Measurements from ENCODE around the gene LDLRAD4. TPM values are rescaled to one million over a fixed set of nuclear protein-coding genes. Genes with fewer than 3 reads are reported as not detected.

Gene LDLRAD4
- polyA plus RNA-seq, 1 of the 3 experiments (the other 2 are of a cell fraction) = 0.16 TPM

- H3K9ac ChIP-seq = no peak overlapping the region
- no peak overlapping the region for H3K4me2 ChIP-seq
- POLR2A ChIA-PET = no interaction called here
- H2AFZ ChIP-seq (ENCODE audit: low read depth) = no peak overlapping the region
- H3K79me2 ChIP-seq (ENCODE audit: insufficient read depth) = no peaks in the 10 kb centered on the region
- H3K27me3 ChIP-seq (ENCODE audit: insufficient read depth) = no peaks in the 10 kb centered on the region
- no peaks in the 10 kb centered on the region for H3K9me3 ChIP-seq
- TF ChIP-seq PBX3 (IDR thresholded peaks at IDR 0.05) (no peak), REST (IDR thresholded peaks at IDR 0.05; ENCODE audit: low read depth, low read length) (no peak), TCF12 (IDR thresholded peaks at IDR 0.05) (no peak), TEAD4 (IDR thresholded peaks at IDR 0.05; ENCODE audit: borderline replicate concordance, insufficient read depth) (no peak), MXI1 (IDR thresholded peaks at IDR 0.05; ENCODE audit: low read depth, low read length) (no peak), CHD2 (IDR thresholded peaks at IDR 0.05; ENCODE audit: low read length, partially characterized antibody) (no peak), IRF3 (IDR thresholded peaks at IDR 0.05; ENCODE audit: low read depth, low read length) (no peak), MAX (IDR thresholded peaks at IDR 0.05; ENCODE audit: low read depth) (no peak), SIN3A (IDR thresholded peaks at IDR 0.05; ENCODE audit: borderline replicate concordance, low read depth, low read length) (no peak), RFX5 (IDR thresholded peaks at IDR 0.05; ENCODE audit: low read length) (no peak), MEF2A (IDR thresholded peaks at IDR 0.05; ENCODE audit: borderline replicate concordance, low read depth) (no peak), JUND (IDR thresholded peaks at IDR 0.05) (no peak)
- no peak overlapping the region for H3K27ac ChIP-seq (ENCODE audit: low read depth in 2 of 2, low read length in 1 of 2)
- no peaks in the 10 kb centered on the region for H3F3A ChIP-seq (replicated peaks; ENCODE audit: insufficient read depth)
- CTCF ChIA-PET = interaction anchor here (0.6 to 9.5 kb wide), 3 partner anchors 11 to 877 kb away, joined by 3 to 79 read pairs (median 3); no protein-coding TSS in a partner anchor
- H3K36me3 ChIP-seq (replicated peaks in 1 of 2; ENCODE audit: control insufficient read depth in 1 of 2, insufficient read depth in 2 of 2, low read length in 1 of 2) = no peaks in the 10 kb centered on the region
- 79% methylated on average over 9 of the region's 9 CpGs for WGBS (ENCODE audit: low lambda C conversion rate)
- no peak overlapping the region for H3K4me3 ChIP-seq (ENCODE audit: low read depth in 2 of 2, low read length in 1 of 2)
- H4K20me1 ChIP-seq (ENCODE audit: insufficient read depth) = no peaks in the 10 kb centered on the region
- no peaks in the 10 kb centered on the region for H3K9me2 ChIP-seq
- H3K4me1 ChIP-seq (ENCODE audit: control insufficient read depth in 1 of 2, insufficient read depth in 2 of 2, low read depth in 1 of 2, low read length in 1 of 2) = peaks cover 0 to 18% of the 10 kb centered on the region in 2 experiments; a peak in 1 of 4 replicates
- DNase-seq = no peak
These were observed 344.8 kb downstream of the LDLRAD4 start for GRCh38 chr18:13563390-13563805.

Data from SK-N-SH (cell line).